Activated T-helper 1 cell treated with Interleukin-2 at 50 U/mL for 16 hours (primary cell): ENCODE measurements around the gene HLA-DMA.

Experiments
- DNase-seq: peaks from one replicate; pipeline ENCODE4 v3.0.0-alpha.2; 2020; ENCODE audit warnings: low read depth

The HLA-DMA gene

GRCh38 chr6:32952817-32953739 lies at the start of gene HLA-DMA:
Gene HLA-DMA, minus strand, starts transcription at chr6:32953097. Its CDS starts 61 bp downstream, at chr6:32953036.
- peak; percentile 55 for DNase-seq

GRCh38 chr6:33001685-33002084 lies 48.8 kb upstream of the HLA-DMA start:
- no peak for DNase-seq

- DNase-seq: no peak
These were observed 47.2 kb upstream of the HLA-DMA start for GRCh38 chr6:33000055-33000454.

- no peak for DNase-seq
These were observed 42.6 kb upstream of the HLA-DMA start for GRCh38 chr6:32995448-32995847.

- DNase-seq: no peak
These were observed 40.6 kb upstream of the HLA-DMA start for GRCh38 chr6:32993363-32993973.

GRCh38 chr6:32991972-32992371 lies 39.1 kb upstream of the HLA-DMA start:
- DNase-seq: no peak

- no peak for DNase-seq
These were observed 36.5 kb upstream of the HLA-DMA start for GRCh38 chr6:32989368-32989767.

GRCh38 chr6:32984622-32985389 lies 31.9 kb upstream of the HLA-DMA start:
- peak; percentile 73 for DNase-seq

- DNase-seq: no peak
These were observed 31.2 kb upstream of the HLA-DMA start for GRCh38 chr6:32983964-32984621.

GRCh38 chr6:32983493-32983848 lies 30.6 kb upstream of the HLA-DMA start:
- no peak for DNase-seq

- DNase-seq: no peak
These were observed 30.0 kb upstream of the HLA-DMA start for GRCh38 chr6:32982702-32983492.

GRCh38 chr6:32982084-32982701 lies 29.3 kb upstream of the HLA-DMA start:
- DNase-seq: no peak

GRCh38 chr6:32980488-32981038 lies 27.7 kb upstream of the HLA-DMA start:
- DNase-seq: no peak

- no peak for DNase-seq
These were observed 27.0 kb upstream of the HLA-DMA start for GRCh38 chr6:32979720-32980487.

- DNase-seq: no peak
These were observed 25.0 kb upstream of the HLA-DMA start for GRCh38 chr6:32977953-32978324.

GRCh38 chr6:32977272-32977952 lies 24.5 kb upstream of the HLA-DMA start:
- DNase-seq: no peak

GRCh38 chr6:32976334-32977069 lies 23.6 kb upstream of the HLA-DMA start:
- no peak for DNase-seq

GRCh38 chr6:32975886-32976285 lies 23.0 kb upstream of the HLA-DMA start:
- DNase-seq: no peak
